IMR-90 (cell line): Measurements from ENCODE around the gene SPATA33. TPM values are rescaled to one million over a fixed set of nuclear protein-coding genes. Genes with fewer than 3 reads are reported as not detected.

ENCODE experiments used
- ATAC-seq: fragments of 200-7000 bp; cut with Tn5 transposase; 2 replicates; pipeline ENCODE4 v1.9.1; 2020; ENCODE audit warnings: low read depth, mild to moderate bottlenecking, moderate library complexity
- BruUV-seq: library from RNA; stranded (reverse); fragments of 400-500 nt; replicated peaks from 2 replicates; lab custom pipeline; 2021; lab: Mats Ljungman, UMichigan
- CTCF ChIA-PET: fragments of 300-600 bp; formaldehyde crosslinking; extraction: SDS; loops from one replicate; lab custom pipeline; 2021; ENCODE audit warnings: antibody characterized with exemption; lab: Yijun Ruan, JAX
- POLR2A ChIA-PET: fragments of 300-600 bp; sonication (Branson Sonifier 250); formaldehyde crosslinking; loops from one replicate; lab custom pipeline; 2022; ENCODE audit warnings: antibody characterized with exemption; ENCODE audit not compliant: unreplicated experiment; lab: Charles Lee
- DNase-seq: peaks from one replicate; pipeline ENCODE4 v3.0.0; 2013
- H2AFZ ChIP-seq: replicated peaks from 2 replicates; pipeline ENCODE3; 2013; ENCODE audit warnings: low read length, mild to moderate bottlenecking; ENCODE audit not compliant: poor library complexity
- H2AK5ac ChIP-seq: 2 replicates; pipeline ENCODE4 v1.6.1; 2013; ENCODE audit warnings: low read depth, low read length, inconsistent platforms
- H2AK9ac ChIP-seq: replicated peaks from 2 replicates; pipeline ENCODE3; 2013; ENCODE audit warnings: mild to moderate bottlenecking, low read depth, low read length, moderate library complexity; ENCODE audit not compliant: poor library complexity
- H2BK120ac ChIP-seq: 2 replicates; pipeline ENCODE4 v1.6.1; 2013; ENCODE audit warnings: low read depth, low read length, inconsistent platforms
- H2BK15ac ChIP-seq: 3 replicates; pipeline ENCODE4 v1.6.1; 2013; ENCODE audit warnings: low read depth, low read length, inconsistent platforms
- H2BK20ac ChIP-seq: 2 replicates; pipeline ENCODE4 v1.6.1; 2013; ENCODE audit warnings: low read depth, mild to moderate bottlenecking, inconsistent platforms, low read length, moderate library complexity
- H2BK5ac ChIP-seq: 2 replicates; pipeline ENCODE4 v1.6.1; 2013; ENCODE audit warnings: mild to moderate bottlenecking, low read depth, low read length, inconsistent platforms; ENCODE audit not compliant: poor library complexity, severe bottlenecking
- H3K14ac ChIP-seq: replicated peaks from 2 replicates; pipeline ENCODE4 v1.6.1; 2013; ENCODE audit warnings: low read depth, low read length, inconsistent platforms
- H3K18ac ChIP-seq: 2 replicates; pipeline ENCODE4 v1.6.1; 2013; ENCODE audit warnings: low read depth, low read length, control low read depth
- H3K23ac ChIP-seq: 2 replicates; pipeline ENCODE4 v1.6.1; 2013; ENCODE audit warnings: low read depth, low read length, inconsistent platforms
- H3K27ac ChIP-seq: 2 replicates; pipeline ENCODE4 v1.5.1; 2013; ENCODE audit warnings: mild to moderate bottlenecking, control low read depth, low read length; ENCODE audit not compliant: insufficient read depth
- H3K27me3 ChIP-seq: 2 replicates; pipeline ENCODE4 v1.6.1; 2013; ENCODE audit warnings: low read length; ENCODE audit not compliant: control insufficient read depth, insufficient read depth
- H3K36me3 ChIP-seq: 2 replicates; pipeline ENCODE4 v1.6.1; 2013; ENCODE audit warnings: low read length, mixed read lengths; ENCODE audit not compliant: control insufficient read depth, insufficient read depth
- H3K4ac ChIP-seq: 2 replicates; pipeline ENCODE4 v1.6.1; 2013; ENCODE audit warnings: low read depth, low read length, inconsistent platforms
- H3K4me1 ChIP-seq: 2 replicates; pipeline ENCODE4 v1.6.1; 2013; ENCODE audit warnings: low read length, mixed read lengths; ENCODE audit not compliant: control insufficient read depth, insufficient read depth
- H3K4me2 ChIP-seq: 2 replicates; pipeline ENCODE4 v1.6.1; 2013; ENCODE audit warnings: low read depth, mild to moderate bottlenecking, control low read depth, low read length, moderate library complexity
- H3K4me3 ChIP-seq: 2 replicates; pipeline ENCODE4 v1.5.1; 2013; ENCODE audit warnings: low read depth, mild to moderate bottlenecking, control low read depth, low read length, moderate library complexity; ENCODE audit not compliant: insufficient read depth
- H3K56ac ChIP-seq: 2 replicates; pipeline ENCODE4 v1.6.1; 2013; ENCODE audit warnings: low read length, inconsistent platforms; ENCODE audit not compliant: insufficient read depth; ENCODE audit errors: extremely low read depth
- H3K79me1 ChIP-seq, 2 experiments: 2 replicates each; pipeline ENCODE4 v1.6.1; 2013; ENCODE audit warnings: low read length in 2 of 2, inconsistent platforms in 1 of 2, low read depth in 1 of 2
- H3K9ac ChIP-seq: 2 replicates; pipeline ENCODE4 v1.6.1; 2013; ENCODE audit warnings: low read depth, low read length, control low read depth
- H3K9me1 ChIP-seq: 2 replicates; pipeline ENCODE4 v1.6.1; 2013; ENCODE audit warnings: low read length, inconsistent platforms; ENCODE audit not compliant: insufficient read depth
- H3K9me3 ChIP-seq: 2 replicates; pipeline ENCODE4 v1.6.1; 2013; ENCODE audit warnings: low read length; ENCODE audit not compliant: control insufficient read depth, insufficient read depth
- H4K20me1 ChIP-seq: 2 replicates; pipeline ENCODE4 v1.6.1; 2013; ENCODE audit warnings: low read length, inconsistent platforms; ENCODE audit not compliant: insufficient read depth
- H4K5ac ChIP-seq: 2 replicates; pipeline ENCODE4 v1.6.1; 2013; ENCODE audit warnings: mild to moderate bottlenecking, low read depth, low read length, control low read depth
- H4K8ac ChIP-seq, 2 experiments: 2 replicates each; pipeline ENCODE4 v1.6.1; 2013; ENCODE audit warnings: low read depth in 2 of 2, low read length in 2 of 2, control low read depth in 1 of 2, inconsistent platforms in 1 of 2
- H4K91ac ChIP-seq: 2 replicates; pipeline ENCODE4 v1.6.1; 2013; ENCODE audit warnings: low read depth, low read length, inconsistent platforms; ENCODE audit not compliant: insufficient read depth
- BHLHE40 ChIP-seq: fragments of 150-350 bp; IDR thresholded peaks from 2 replicates; pipeline ENCODE4 v1.6.1; 2016; ENCODE audit warnings: mild to moderate bottlenecking, low read depth, low read length
- CEBPB ChIP-seq: IDR thresholded peaks from 2 replicates; pipeline ENCODE4 v1.6.1; 2012; ENCODE audit warnings: low read depth, low read length, improper control_type of control experiment
- CHD1 ChIP-seq: IDR thresholded peaks from 2 replicates; pipeline ENCODE4 v1.6.1; 2012; ENCODE audit warnings: low read depth, low read length, improper control_type of control experiment
- CTCF ChIP-seq: conservative IDR thresholded peaks from 2 replicates; pipeline ENCODE4 v1.5.1; 2012; ENCODE audit warnings: mild to moderate bottlenecking, low read depth, low read length, improper control_type of control experiment
- FOS ChIP-seq: fragments of 150-350 bp; IDR thresholded peaks from 2 replicates; pipeline ENCODE4 v1.6.1; 2016; ENCODE audit warnings: low read depth, low read length
- NFE2L2 ChIP-seq: fragments of 150-350 bp; IDR thresholded peaks from 2 replicates; pipeline ENCODE4 v1.6.1; 2016; ENCODE audit warnings: low read depth, mild to moderate bottlenecking, low read length
- RCOR1 ChIP-seq: IDR thresholded peaks from 2 replicates; pipeline ENCODE4 v1.6.1; 2012; ENCODE audit warnings: mild to moderate bottlenecking, low read length, improper control_type of control experiment; ENCODE audit not compliant: insufficient replicate concordance
- RFX5 ChIP-seq: IDR thresholded peaks from 2 replicates; pipeline ENCODE4 v1.8.0; 2012; ENCODE audit warnings: low read depth, mild to moderate bottlenecking, low read length, moderate library complexity
- SMC3 ChIP-seq: fragments of 150-350 bp; IDR thresholded peaks from 2 replicates; pipeline ENCODE4 v1.6.1; 2016; ENCODE audit warnings: low read depth, mild to moderate bottlenecking, antibody characterized with exemption, low read length, moderate library complexity
- WGBS, 2 experiments: methylation state at CpG; one replicate each; pipeline versions ENCODE4 v1.1.5 to v1.1.7; 2013; ENCODE audit warnings: missing lambda C conversion rate in 2 of 2; ENCODE audit not compliant: insufficient read length in 1 of 2; ENCODE audit errors: extremely low coverage in 2 of 2; 5-methylcytosine and 5-hydroxymethylcytosine counted together
- dilution Hi-C: fragments of 300-500 bp; cut with HindIII; formaldehyde crosslinking; loops from one replicate; pipeline ENCODE4 v1.14.3; 2018; ENCODE audit warnings: low sequenced_read_pairs; ENCODE audit not compliant: unreplicated experiment
- in situ Hi-C: fragments of 300-500 bp; cut with MboI; formaldehyde crosslinking; loops from 3 replicates; pipeline ENCODE4 v1.14.3; 2019; ENCODE audit warnings: low sequenced_read_pairs, inconsistent platforms, mixed read lengths
- intact Hi-C: fragments of 100-400 bp; cut with micrococcal nuclease; formaldehyde crosslinking; loops from 2 replicates; pipeline ENCODE4 v1.10.0; 2022
- polyA plus RNA-seq, 3 experiments: library from polyadenylated mRNA; depleted of rRNA; stranded (reverse); fragments of >200 nt; gene quantifications; 2 replicates each; pipeline ENCODE4 v1.2.3, GENCODE V29; 2012; ENCODE audit warnings: low replicate concordance in 1 of 3
- total RNA-seq: library from RNA; depleted of rRNA; stranded (reverse); fragments of >200 nt; gene quantifications from 2 replicates; pipeline ENCODE4 v1.2.3, GENCODE V29; 2012
- TF ChIP-seq, protein P1 (sequence below): fragments of 150-350 bp; IDR thresholded peaks from 2 replicates; pipeline ENCODE4 v1.6.1; 2016; ENCODE audit warnings: low read depth, mild to moderate bottlenecking, low read length, moderate library complexity, borderline replicate concordance
- TF ChIP-seq, protein P2 (sequence below): fragments of 150-350 bp; IDR thresholded peaks from 2 replicates; pipeline ENCODE4 v1.6.1; 2017; ENCODE audit warnings: mild to moderate bottlenecking, antibody characterized with exemption, low read length, low read depth

The SPATA33 gene
- total and polyA plus RNA-seq, 2 of the 4 experiments (the other 2 are of a cell fraction): 0.90 to 3.4 TPM

DNA sequence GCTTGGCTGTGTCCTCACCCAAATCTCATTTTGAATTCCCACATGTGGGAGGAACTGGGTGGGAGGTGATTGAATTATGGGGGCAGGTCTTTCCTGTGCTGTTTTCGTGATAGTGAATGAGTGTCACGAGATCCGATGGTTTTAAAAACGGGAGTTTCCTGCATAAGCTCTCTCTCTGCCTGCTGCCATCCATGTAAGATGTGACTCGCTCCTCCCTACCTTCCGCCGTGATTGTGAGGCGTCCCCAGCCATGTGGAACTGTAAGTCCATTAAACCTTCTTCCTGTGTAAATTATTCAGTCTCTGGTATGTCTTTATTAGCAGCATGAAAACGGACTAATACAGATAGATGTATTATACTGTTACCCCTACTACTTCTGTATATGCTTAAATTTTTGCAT, 3.6 kb downstream of the SPATA33 start:
- Histone ChIP-seq H3K4ac (no peak overlapping the region), H3K18ac (no peak overlapping the region), H3K14ac (no peak overlapping the region), H3K36me3 (peaks cover 16% of the 10 kb centered on the region), H3K9ac (no peak overlapping the region), H2BK120ac (no peak overlapping the region), H3K9me1 (peaks cover 5% of the 10 kb centered on the region; the same call in 1 of the 2 replicates), H3K4me1 (peaks cover 7% of the 10 kb centered on the region), H4K91ac (no peak overlapping the region), H3K9me3 (no peaks in the 10 kb centered on the region), H3K4me3 (no peak overlapping the region), H2AK5ac (no peak overlapping the region), H2BK20ac (no peak overlapping the region), H3K79me1 (peaks cover 16 to 40% of the 10 kb centered on the region in 2 experiments), H4K20me1 (peaks cover 6% of the 10 kb centered on the region), H2BK15ac (no peak overlapping the region), H2AFZ (no peak overlapping the region), H3K56ac (no peak overlapping the region), H2AK9ac (no peak overlapping the region), H3K23ac (no peak overlapping the region), H3K4me2 (no peak overlapping the region), H4K5ac (no peak overlapping the region), H2BK5ac (no peak overlapping the region), H3K27me3 (no peaks in the 10 kb centered on the region), H4K8ac (no peak overlapping the region), H3K27ac (no peak overlapping the region)
- WGBS, 2 experiments: no CpG with 5 or more reads among the region's 9 CpGs
- in situ Hi-C loops (no loop called here), intact Hi-C loops (no loop called here), dilution Hi-C loops (no loop called here)
- ChIA-PET POLR2A (no interaction called here), CTCF (no interaction called here)
- DNase-seq (no peak), ATAC-seq (no peak)
- no TSS peak for BruUV-seq
- TF ChIP-seq, protein P1, sequence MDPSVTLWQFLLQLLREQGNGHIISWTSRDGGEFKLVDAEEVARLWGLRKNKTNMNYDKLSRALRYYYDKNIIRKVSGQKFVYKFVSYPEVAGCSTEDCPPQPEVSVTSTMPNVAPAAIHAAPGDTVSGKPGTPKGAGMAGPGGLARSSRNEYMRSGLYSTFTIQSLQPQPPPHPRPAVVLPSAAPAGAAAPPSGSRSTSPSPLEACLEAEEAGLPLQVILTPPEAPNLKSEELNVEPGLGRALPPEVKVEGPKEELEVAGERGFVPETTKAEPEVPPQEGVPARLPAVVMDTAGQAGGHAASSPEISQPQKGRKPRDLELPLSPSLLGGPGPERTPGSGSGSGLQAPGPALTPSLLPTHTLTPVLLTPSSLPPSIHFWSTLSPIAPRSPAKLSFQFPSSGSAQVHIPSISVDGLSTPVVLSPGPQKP: no peak
- TF ChIP-seq CEBPB: no peak
- TF ChIP-seq RCOR1: no peak
- TF ChIP-seq FOS: no peak
- TF ChIP-seq NFE2L2: no peak
- TF ChIP-seq RFX5: no peak
- no peak for TF ChIP-seq SMC3
- no peak for TF ChIP-seq CTCF
- TF ChIP-seq, protein P2, sequence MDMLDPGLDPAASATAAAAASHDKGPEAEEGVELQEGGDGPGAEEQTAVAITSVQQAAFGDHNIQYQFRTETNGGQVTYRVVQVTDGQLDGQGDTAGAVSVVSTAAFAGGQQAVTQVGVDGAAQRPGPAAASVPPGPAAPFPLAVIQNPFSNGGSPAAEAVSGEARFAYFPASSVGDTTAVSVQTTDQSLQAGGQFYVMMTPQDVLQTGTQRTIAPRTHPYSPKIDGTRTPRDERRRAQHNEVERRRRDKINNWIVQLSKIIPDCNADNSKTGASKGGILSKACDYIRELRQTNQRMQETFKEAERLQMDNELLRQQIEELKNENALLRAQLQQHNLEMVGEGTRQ: no peak
- no peak for TF ChIP-seq CHD1
- no peak for TF ChIP-seq BHLHE40
